Stomach (tissue), 9 donors: Measurements from ENCODE around the gene PIM1. TPM values are rescaled to one million over a fixed set of nuclear protein-coding genes. Genes with fewer than 3 reads are reported as not detected.

Source experiments
- DNase-seq, 2 donors: peaks; one replicate each; pipeline versions ENCODE4 v3.0.0 to v3.0.0-alpha.2; 2013 to 2019
- H3K27ac ChIP-seq, 5 donors: fragments of 200-600 bp in 4 of 5; sonication (generic) in 4 of 5; one replicate each; pipeline ENCODE4 v1.5.1; 2013 to 2019; ENCODE audit warnings: mild to moderate bottlenecking in 1 of 5, moderate library complexity in 1 of 5
- H3K27me3 ChIP-seq, 3 donors: fragments of 200-600 bp; sonication (generic); one replicate each; pipeline ENCODE4 v1.5.1; 2017 to 2019; ENCODE audit warnings: mixed run types in 1 of 3
- H3K36me3 ChIP-seq, 4 donors: fragments of 200-600 bp; sonication (generic); 1 replicate in 3 of 4; 2 replicates in 1 of 4; pipeline ENCODE4 v1.5.1; 2016 to 2019
- H3K4me1 ChIP-seq, 4 donors: fragments of 200-600 bp; sonication (generic); one replicate each; pipeline ENCODE4 v1.5.1; 2016 to 2019
- H3K4me3 ChIP-seq, 4 donors: fragments of 200-600 bp; sonication (generic) in 3 of 4; one replicate each; pipeline ENCODE4 v1.5.1; 2016 to 2019; ENCODE audit warnings: mild to moderate bottlenecking in 1 of 4
- H3K9me3 ChIP-seq, 4 donors: fragments of 200-600 bp; sonication (generic); one replicate each; pipeline ENCODE4 v1.5.1; 2016 to 2019
- CTCF ChIP-seq, 7 experiments: fragments of 450-650 bp in 4 of 7; fragments of 200-600 bp in 3 of 7; sonication (generic) in 3 of 7; IDR thresholded peaks; one replicate each; pipeline ENCODE4 v1.5.1; 2016 to 2019; ENCODE audit warnings: antibody characterized with exemption in 7 of 7, control low read depth in 2 of 7, mild to moderate bottlenecking in 1 of 7
- EP300 ChIP-seq: sonication (generic); formaldehyde crosslinking; IDR thresholded peaks from one replicate; pipeline ENCODE4 v1.6.1; 2017; ENCODE audit warnings: antibody characterized with exemption
- POLR2A ChIP-seq, 4 donors: fragments of 450-650 bp; IDR thresholded peaks; one replicate each; pipeline ENCODE4 v1.6.1; 2016; ENCODE audit warnings: antibody characterized with exemption in 4 of 4, control low read depth in 2 of 4, mild to moderate bottlenecking in 1 of 4, moderate library complexity in 1 of 4
- POLR2AphosphoS5 ChIP-seq, 3 donors: sonication (generic); formaldehyde crosslinking; IDR thresholded peaks; one replicate each; pipeline ENCODE4 v1.6.1; 2016; ENCODE audit warnings: antibody characterized with exemption in 3 of 3
- WGBS, 5 donors: extraction: QIAGEN DNeasy Blood & Tissue Kit in 3 of 5; methylation state at CpG; one replicate each; pipeline versions ENCODE4 v1.1.5 to v1.1.7; 2013 to 2018; 5-methylcytosine and 5-hydroxymethylcytosine counted together
- intact Hi-C: fragments of 100-400 bp; cut with DNase I; formaldehyde crosslinking; loops from one replicate; pipeline ENCODE4 v1.15.1; 2023; ENCODE audit warnings: low total_unique reads
- polyA plus RNA-seq, 3 donors: library from polyadenylated mRNA; stranded (reverse); fragments of 200-250 nt; gene quantifications; one replicate each; pipeline ENCODE4 v1.2.3, GENCODE V29; 2013
- total RNA-seq, 5 donors: library from RNA; depleted of rRNA; stranded (reverse); fragments of >200 nt; gene quantifications; one replicate each; pipeline versions ENCODE4 v1.1.0 to v1.2.3, GENCODE V29; 2014 to 2016
- donor health status: healthy with polysubstance abuse.
- donor health status: Bipolar disorder and iron deficiency.
- donor health status: healthy.

The PIM1 gene
- total and polyA plus RNA-seq, 8 donors, result 9.8 to 59.1 (median 22.6) TPM

GRCh38 chr6:37143585-37143984 lies 26.4 kb upstream of the PIM1 start:
- TF ChIP-seq POLR2A (IDR thresholded peaks at IDR 0.05) (no peak), EP300 (no peak), CTCF (IDR thresholded peaks at IDR 0.05) (no peak), POLR2AphosphoS5 (IDR thresholded peaks at IDR 0.05) (no peak)
- Histone ChIP-seq H3K36me3 (no peaks in the 10 kb centered on the region), H3K4me1 (peaks cover 0 to 20% (median 4%) of the 10 kb centered on the region in 4 donors), H3K9me3 (no peaks in the 10 kb centered on the region), H3K27ac (peak overlapping the region in 4 of 5 donors; percentile 41 to 83 (median 80)), H3K4me3 (no peak overlapping the region), H3K27me3 (no peaks in the 10 kb centered on the region)
- intact Hi-C loops, result no loop called here
- 82 to 87% (median 83%) methylated on average over 2 of the region's 2 CpGs for WGBS, 5 donors
- no peak for DNase-seq

DNA sequence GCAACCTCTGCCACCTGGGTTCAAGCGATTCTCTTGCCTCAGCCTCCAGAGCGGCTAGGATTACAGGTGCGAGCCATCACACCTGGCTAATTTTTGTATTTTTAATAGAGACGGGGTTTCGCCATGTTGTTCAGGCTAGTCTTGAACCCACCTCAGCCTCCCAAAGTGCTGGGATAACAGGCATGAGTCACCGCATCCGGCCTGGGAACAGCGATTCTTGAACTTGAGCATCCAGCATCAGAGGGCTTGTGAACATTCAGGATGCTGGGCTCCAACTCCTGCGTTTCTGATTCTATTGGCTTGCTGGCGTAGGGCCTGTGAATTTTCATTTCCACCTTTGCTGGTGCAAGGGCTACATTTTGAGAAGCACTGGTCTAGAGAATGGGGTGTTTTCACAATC lies 24.5 kb upstream of the PIM1 start:
- Histone ChIP-seq H3K4me1 (peaks cover 0 to 16% (median 4%) of the 10 kb centered on the region in 4 donors), H3K27ac (peak overlapping the region in 3 of 5 donors; percentile 75 to 83 (median 77)), H3K9me3 (no peaks in the 10 kb centered on the region), H3K36me3 (no peaks in the 10 kb centered on the region), H3K27me3 (no peaks in the 10 kb centered on the region), H3K4me3 (no peak overlapping the region)
- no peak for DNase-seq
- no peak for TF ChIP-seq POLR2AphosphoS5 (IDR thresholded peaks at IDR 0.05)
- TF ChIP-seq POLR2A (IDR thresholded peaks at IDR 0.05), result no peak
- TF ChIP-seq EP300, result no peak
- no peak for TF ChIP-seq CTCF (IDR thresholded peaks at IDR 0.05)
- 89 to 97% (median 93%) methylated on average over 10 of the region's 10 CpGs for WGBS, 5 donors
- intact Hi-C loops, result no loop called here

DNA sequence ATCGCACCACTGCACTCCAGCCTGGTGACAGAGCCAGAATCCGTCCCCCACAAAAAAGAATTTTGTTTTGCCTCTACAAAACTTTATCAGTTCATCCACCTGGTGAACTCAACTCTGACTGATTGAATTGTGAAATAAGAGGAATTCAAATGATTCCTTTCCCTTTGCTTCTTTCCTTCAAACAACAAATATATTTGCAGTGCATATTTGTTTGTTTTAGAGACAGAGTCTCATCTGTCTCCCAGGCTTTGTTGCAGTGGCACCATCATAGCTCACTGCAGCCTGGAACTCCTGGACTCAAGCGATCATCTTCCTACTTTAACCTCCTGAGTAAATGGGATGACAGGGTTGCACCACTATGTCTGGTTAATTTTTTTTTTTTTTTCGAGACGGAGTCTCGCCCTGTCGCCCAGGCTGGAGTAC lies 23.2 kb upstream of the PIM1 start:
- WGBS, 5 donors, result 88 to 97% (median 95%) methylated on average over 7 of the region's 7 CpGs
- H3K9me3 ChIP-seq, result no peaks in the 10 kb centered on the region
- no peak for DNase-seq
- H3K4me3 ChIP-seq, result no peak overlapping the region
- H3K27ac ChIP-seq, result no peak overlapping the region
- intact Hi-C loops, result no loop called here
- peaks cover 0 to 7% (median 3%) of the 10 kb centered on the region in 4 donors for H3K4me1 ChIP-seq
- no peaks in the 10 kb centered on the region for H3K27me3 ChIP-seq
- no peak for TF ChIP-seq CTCF (IDR thresholded peaks at IDR 0.05)
- TF ChIP-seq POLR2A (IDR thresholded peaks at IDR 0.05), result no peak
- no peak for TF ChIP-seq EP300
- TF ChIP-seq POLR2AphosphoS5 (IDR thresholded peaks at IDR 0.05), result no peak
- no peaks in the 10 kb centered on the region for H3K36me3 ChIP-seq

DNA sequence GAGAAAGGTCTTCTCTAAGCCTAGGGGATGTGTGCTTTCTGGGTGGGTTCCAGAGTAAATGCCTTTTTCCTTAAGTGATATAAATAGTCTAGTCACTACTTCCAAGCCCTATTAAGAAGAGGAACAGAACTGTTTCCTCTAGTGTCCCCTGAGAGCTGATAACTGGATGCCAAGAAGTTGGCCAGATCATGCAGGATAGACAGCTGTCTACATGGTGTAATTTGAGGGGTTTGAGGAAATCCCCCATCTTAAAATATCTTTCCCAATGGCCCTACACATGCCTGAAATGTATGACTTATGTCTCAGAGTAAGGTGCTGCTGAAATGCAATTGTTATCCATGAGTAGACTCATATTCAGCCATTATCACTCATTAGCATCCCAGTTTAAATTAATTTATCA lies 20.2 kb upstream of the PIM1 start:
- H3K27ac ChIP-seq, result no peak overlapping the region
- no peak for DNase-seq
- H3K9me3 ChIP-seq, result no peaks in the 10 kb centered on the region
- no peaks in the 10 kb centered on the region for H3K27me3 ChIP-seq
- intact Hi-C loops, result no loop called here
- H3K4me1 ChIP-seq, result peaks cover 0 to 3% (median 0%) of the 10 kb centered on the region in 4 donors
- H3K4me3 ChIP-seq, result no peak overlapping the region
- no peak for TF ChIP-seq EP300
- TF ChIP-seq POLR2A (IDR thresholded peaks at IDR 0.05), result no peak
- no peak for TF ChIP-seq POLR2AphosphoS5 (IDR thresholded peaks at IDR 0.05)
- TF ChIP-seq CTCF (IDR thresholded peaks at IDR 0.05), result no peak
- H3K36me3 ChIP-seq, result no peaks in the 10 kb centered on the region
